Neural progenitor cell (in vitro differentiated cells): ENCODE measurements around the gene SEMA6A. TPM values are rescaled to one million over a fixed set of nuclear protein-coding genes. Genes with fewer than 3 reads are reported as not detected.

Experiments used
- DNase-seq: peaks from one replicate; pipeline ENCODE4 v3.0.0-alpha.2; 2016; ENCODE audit warnings: low spot score
- H2AFZ ChIP-seq: fragments of 200-600 bp; sonication (generic); replicated peaks from 2 replicates; pipeline ENCODE4 v1.6.1; 2016; ENCODE audit warnings: antibody characterized with exemption
- H3F3A ChIP-seq: fragments of 200-600 bp; sonication (generic); 2 replicates; pipeline ENCODE4 v1.6.1; 2016; ENCODE audit warnings: antibody characterized with exemption, low read depth
- H3K27ac ChIP-seq: fragments of 200-600 bp; sonication (generic); 2 replicates; pipeline ENCODE4 v1.5.1; 2016; ENCODE audit warnings: mild to moderate bottlenecking
- H3K27me3 ChIP-seq: fragments of 200-600 bp; sonication (generic); 2 replicates; pipeline ENCODE4 v1.6.1; 2016; ENCODE audit warnings: mild to moderate bottlenecking, moderate library complexity
- H3K36me3 ChIP-seq: fragments of 200-600 bp; sonication (generic); 2 replicates; pipeline ENCODE4 v1.5.1; 2016
- H3K4me1 ChIP-seq: fragments of 200-600 bp; sonication (generic); 2 replicates; pipeline ENCODE4 v1.6.1; 2016; ENCODE audit warnings: mixed run types
- H3K4me2 ChIP-seq: fragments of 200-600 bp; sonication (generic); 2 replicates; pipeline ENCODE4 v1.6.1; 2016
- H3K4me3 ChIP-seq: fragments of 200-600 bp; sonication (generic); 2 replicates; pipeline ENCODE4 v1.5.1; 2016
- H3K79me2 ChIP-seq: fragments of 200-600 bp; sonication (generic); 2 replicates; pipeline ENCODE4 v1.6.1; 2016; ENCODE audit warnings: low read depth
- H3K9ac ChIP-seq: fragments of 200-600 bp; sonication (generic); 2 replicates; pipeline ENCODE4 v1.6.1; 2016
- H3K9me3 ChIP-seq: fragments of 200-600 bp; sonication (generic); 2 replicates; pipeline ENCODE4 v1.5.1; 2016; ENCODE audit warnings: low read depth
- H4K20me1 ChIP-seq: fragments of 200-600 bp; sonication (generic); 2 replicates; pipeline ENCODE4 v1.6.1; 2016; ENCODE audit warnings: low read depth
- H3K27ac Mint-ChIP-seq: 3 replicates; pipeline ENCODE4 v1.8.0; 2021; ENCODE audit warnings: mixed read lengths
- H3K27me3 Mint-ChIP-seq: 2 replicates; pipeline ENCODE4 v1.8.0; 2022; ENCODE audit warnings: low read depth, mild to moderate bottlenecking, inconsistent platforms, moderate library complexity, mixed read lengths; ENCODE audit not compliant: insufficient read depth
- H3K36me3 Mint-ChIP-seq: 3 replicates; pipeline ENCODE4 v1.8.0; 2021; ENCODE audit warnings: mixed read lengths
- H3K4me1 Mint-ChIP-seq: 3 replicates; pipeline ENCODE4 v1.8.0; 2021; ENCODE audit warnings: mixed read lengths
- H3K4me3 Mint-ChIP-seq: 3 replicates; pipeline ENCODE4 v1.8.0; 2021; ENCODE audit warnings: mild to moderate bottlenecking, moderate library complexity, mixed read lengths
- H3K9me3 Mint-ChIP-seq: 3 replicates; pipeline ENCODE4 v1.8.0; 2020; ENCODE audit warnings: mixed read lengths
- EZH2 ChIP-seq: fragments of 200-600 bp; sonication (generic); IDR thresholded peaks from 2 replicates; pipeline ENCODE4 v1.6.1; 2017; ENCODE audit warnings: antibody characterized with exemption, mild to moderate bottlenecking, moderate library complexity
- EZH2phosphoT487 ChIP-seq: fragments of 200-600 bp; sonication (generic); IDR thresholded peaks from 2 replicates; pipeline ENCODE4 v1.6.1; 2017; ENCODE audit warnings: antibody characterized with exemption
- total RNA-seq: library from RNA; depleted of rRNA; stranded (reverse); fragments of >200 nt; gene quantifications from 2 replicates; pipeline ENCODE4 v1.2.3, GENCODE V29; 2015; ENCODE audit warnings: low replicate concordance
- TF ChIP-seq, protein P1 (sequence below): fragments of 200-600 bp; sonication (generic); IDR thresholded peaks from 2 replicates; pipeline ENCODE4 v1.5.1; 2017; ENCODE audit warnings: antibody characterized with exemption, mild to moderate bottlenecking

Gene SEMA6A
- total RNA-seq, 1 donor from 2014 or later: 86.4 TPM

DNA sequence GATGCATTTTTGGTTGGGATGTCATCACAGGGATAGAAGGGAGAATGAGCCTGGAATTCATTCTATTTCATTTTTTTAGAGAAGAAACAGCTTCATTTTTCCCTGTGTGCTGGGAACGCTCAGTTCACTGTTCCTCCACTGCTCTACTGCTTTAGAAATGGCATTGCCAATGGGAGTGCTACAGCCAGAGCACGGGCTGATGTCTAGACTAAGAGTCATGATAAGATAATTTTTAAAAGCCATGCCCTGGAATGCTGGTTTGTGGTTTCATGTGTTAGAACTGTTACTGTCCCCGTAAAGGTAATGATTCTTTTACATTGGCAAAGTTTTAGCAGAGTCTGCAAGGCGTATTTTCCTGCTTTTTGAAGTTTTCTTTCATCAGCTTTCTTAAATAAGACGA lies 119.6 kb downstream of the SEMA6A start:
- peaks cover 25% of the 10 kb centered on the region for H3K36me3 Mint-ChIP-seq
- no peaks in the 10 kb centered on the region for H3K27me3 Mint-ChIP-seq
- Histone ChIP-seq H3F3A (peaks cover 11% of the 10 kb centered on the region), H3K4me2 (peak overlapping the region; percentile 27), H4K20me1 (peaks cover 14% of the 10 kb centered on the region), H3K4me1 (peaks cover 42% of the 10 kb centered on the region), H2AFZ (no peak overlapping the region), H3K79me2 (peaks cover 8% of the 10 kb centered on the region), H3K36me3 (no peaks in the 10 kb centered on the region), H3K27ac (peak overlapping the region; percentile 14), H3K9me3 (no peaks in the 10 kb centered on the region), H3K4me3 (no peak overlapping the region), H3K27me3 (no peaks in the 10 kb centered on the region), H3K9ac (no peak overlapping the region)
- DNase-seq: no peak
- TF ChIP-seq, protein P1, sequence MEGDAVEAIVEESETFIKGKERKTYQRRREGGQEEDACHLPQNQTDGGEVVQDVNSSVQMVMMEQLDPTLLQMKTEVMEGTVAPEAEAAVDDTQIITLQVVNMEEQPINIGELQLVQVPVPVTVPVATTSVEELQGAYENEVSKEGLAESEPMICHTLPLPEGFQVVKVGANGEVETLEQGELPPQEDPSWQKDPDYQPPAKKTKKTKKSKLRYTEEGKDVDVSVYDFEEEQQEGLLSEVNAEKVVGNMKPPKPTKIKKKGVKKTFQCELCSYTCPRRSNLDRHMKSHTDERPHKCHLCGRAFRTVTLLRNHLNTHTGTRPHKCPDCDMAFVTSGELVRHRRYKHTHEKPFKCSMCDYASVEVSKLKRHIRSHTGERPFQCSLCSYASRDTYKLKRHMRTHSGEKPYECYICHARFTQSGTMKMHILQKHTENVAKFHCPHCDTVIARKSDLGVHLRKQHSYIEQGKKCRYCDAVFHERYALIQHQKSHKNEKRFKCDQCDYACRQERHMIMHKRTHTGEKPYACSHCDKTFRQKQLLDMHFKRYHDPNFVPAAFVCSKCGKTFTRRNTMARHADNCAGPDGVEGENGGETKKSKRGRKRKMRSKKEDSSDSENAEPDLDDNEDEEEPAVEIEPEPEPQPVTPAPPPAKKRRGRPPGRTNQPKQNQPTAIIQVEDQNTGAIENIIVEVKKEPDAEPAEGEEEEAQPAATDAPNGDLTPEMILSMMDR: no peak
- no peak for TF ChIP-seq EZH2
- no peak for TF ChIP-seq EZH2phosphoT487
- H3K4me1 Mint-ChIP-seq: peaks cover 25% of the 10 kb centered on the region
- no peak overlapping the region for H3K27ac Mint-ChIP-seq
- no peak overlapping the region for H3K4me3 Mint-ChIP-seq
- H3K9me3 Mint-ChIP-seq: no peaks in the 10 kb centered on the region

DNA sequence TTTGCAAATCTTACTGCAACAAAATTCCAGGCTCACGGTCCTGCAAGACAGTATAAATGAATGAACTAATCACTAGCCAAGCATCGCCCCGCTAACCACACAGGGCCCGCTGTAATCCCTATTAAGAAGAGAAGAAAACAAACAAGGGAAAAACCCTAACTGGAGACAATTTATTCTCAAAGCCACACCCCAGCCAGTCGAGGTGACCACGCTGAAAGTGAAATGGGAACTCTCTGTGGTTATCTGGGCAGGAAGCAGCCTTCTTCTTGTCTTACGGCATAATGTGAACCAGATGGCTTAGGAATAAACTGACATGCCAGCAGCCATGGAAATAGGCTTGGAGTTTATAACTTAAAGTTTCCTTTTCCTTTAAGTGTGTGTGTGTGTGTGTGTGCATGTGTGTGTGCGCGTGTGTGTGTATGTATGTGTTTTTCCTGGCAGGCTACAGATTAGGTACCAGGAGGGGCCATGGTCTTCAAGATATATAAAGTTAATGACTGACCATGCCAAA lies 120.2 kb downstream of the SEMA6A start:
- H3K9me3 ChIP-seq: no peaks in the 10 kb centered on the region
- no peak overlapping the region for H3K4me3 Mint-ChIP-seq
- TF ChIP-seq, protein P1: no peak
- TF ChIP-seq EZH2: no peak
- no peak for TF ChIP-seq EZH2phosphoT487
- H3K27me3 ChIP-seq: no peaks in the 10 kb centered on the region
- H3K27ac Mint-ChIP-seq: no peak overlapping the region
- DNase-seq: peak; percentile 69
- no peaks in the 10 kb centered on the region for H3K9me3 Mint-ChIP-seq
- peaks cover 8% of the 10 kb centered on the region for H3K79me2 ChIP-seq
- H3K4me2 ChIP-seq: peak overlapping the region; percentile 27
- no peak overlapping the region for H3K9ac ChIP-seq
- H3K27ac ChIP-seq: no peak overlapping the region
- H3K4me1 Mint-ChIP-seq: peaks cover 27% of the 10 kb centered on the region
- peaks cover 20% of the 10 kb centered on the region for H4K20me1 ChIP-seq
- no peaks in the 10 kb centered on the region for H3K36me3 ChIP-seq
- H3K4me3 ChIP-seq: no peak overlapping the region
- peaks cover 48% of the 10 kb centered on the region for H3K4me1 ChIP-seq
- peaks cover 25% of the 10 kb centered on the region for H3K36me3 Mint-ChIP-seq
- H3K27me3 Mint-ChIP-seq: no peaks in the 10 kb centered on the region
- no peak overlapping the region for H2AFZ ChIP-seq
- H3F3A ChIP-seq: peaks cover 17% of the 10 kb centered on the region

DNA sequence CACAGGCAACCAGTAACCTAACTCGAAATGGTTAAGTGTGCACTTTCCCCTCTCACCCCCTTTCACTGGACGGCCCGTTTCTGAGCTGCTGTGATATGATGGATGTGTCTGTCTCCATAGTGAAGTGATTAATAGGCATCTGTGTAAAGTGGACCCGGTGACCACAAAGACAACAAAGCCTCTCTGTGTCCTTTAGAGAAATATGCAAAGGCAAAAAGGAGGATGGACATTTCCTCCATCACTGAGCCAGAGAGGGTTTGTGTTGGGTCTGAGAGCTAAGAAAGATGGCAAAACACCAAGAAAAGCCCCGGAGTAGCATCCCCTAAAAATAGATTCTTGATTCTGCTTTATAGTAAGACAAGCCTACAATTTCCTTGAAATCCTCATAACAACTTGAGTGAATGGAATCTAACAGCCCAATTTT lies 120.6 kb downstream of the SEMA6A start:
- Histone ChIP-seq H3K9me3 (no peaks in the 10 kb centered on the region), H3K36me3 (no peaks in the 10 kb centered on the region), H3F3A (peaks cover 17% of the 10 kb centered on the region), H2AFZ (no peak overlapping the region), H3K4me1 (peaks cover 53% of the 10 kb centered on the region), H3K27me3 (no peaks in the 10 kb centered on the region), H3K4me2 (no peak overlapping the region), H3K9ac (no peak overlapping the region), H3K79me2 (peaks cover 8% of the 10 kb centered on the region), H4K20me1 (peaks cover 24% of the 10 kb centered on the region), H3K4me3 (no peak overlapping the region), H3K27ac (no peak overlapping the region)
- Mint-ChIP-seq H3K4me1 (peaks cover 32% of the 10 kb centered on the region), H3K4me3 (peak overlapping the region; percentile 4), H3K27ac (peak overlapping the region; percentile 23), H3K9me3 (no peaks in the 10 kb centered on the region), H3K27me3 (no peaks in the 10 kb centered on the region), H3K36me3 (peaks cover 23% of the 10 kb centered on the region)
- TF ChIP-seq EZH2 (no peak), EZH2phosphoT487 (no peak)
- TF ChIP-seq, protein P1: no peak
- DNase-seq: no peak
